ENCODE results near the gene ESYT1. TPM values are rescaled to one million over a fixed set of nuclear protein-coding genes. Genes with fewer than 3 reads are reported as not detected.

ESYT1 gene
- total and polyA plus RNA-seq, 2 donors (not counting 3 experiments of a cell fraction or from before 2014, with no cell fraction given) = 161 to 234 TPM

- TF ChIP-seq POLR2A (IDR thresholded peaks at IDR 0.05; ENCODE audit: low read depth, low read length) = no peak
- TF ChIP-seq, protein P1, sequence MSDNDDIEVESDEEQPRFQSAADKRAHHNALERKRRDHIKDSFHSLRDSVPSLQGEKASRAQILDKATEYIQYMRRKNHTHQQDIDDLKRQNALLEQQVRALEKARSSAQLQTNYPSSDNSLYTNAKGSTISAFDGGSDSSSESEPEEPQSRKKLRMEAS (IDR thresholded peaks at IDR 0.05; ENCODE audit: insufficient read depth, insufficient read length) = no peak
- no peak for TF ChIP-seq JUN (IDR thresholded peaks at IDR 0.05; ENCODE audit: borderline replicate concordance, insufficient read depth, insufficient read length, low read depth)
- TF ChIP-seq FOS (IDR thresholded peaks at IDR 0.05; ENCODE audit: borderline replicate concordance, insufficient read depth, low read length) = no peak
- TF ChIP-seq MYC (IDR thresholded peaks at IDR 0.05; ENCODE audit: low read depth, low read length) = no peak
- no peak for TF ChIP-seq POLR2AphosphoS5 (IDR thresholded peaks at IDR 0.05; ENCODE audit: insufficient read depth, low read depth, low read length)
- TF ChIP-seq CTCF (IDR thresholded peaks at IDR 0.05; ENCODE audit: extremely low read depth in 1 of 2, insufficient read depth in 1 of 2, low read depth in 1 of 2, low read length in 2 of 2) = no peak
- no peak for TF ChIP-seq GATA2 (IDR thresholded peaks at IDR 0.05; ENCODE audit: insufficient read depth, insufficient read length, low read depth, low read length)
- no peak for TF ChIP-seq EZH2 (IDR thresholded peaks at IDR 0.05; ENCODE audit: borderline replicate concordance, low read depth, low read length, severe bottlenecking)
- H3K9ac ChIP-seq (replicated peaks; ENCODE audit: extremely low read depth, insufficient read depth, low read length) = no peak overlapping the region
- H3K9me1 ChIP-seq (replicated peaks; ENCODE audit: control insufficient read depth, extremely low read depth, insufficient read depth, low read length) = no peaks in the 10 kb centered on the region
- H3K4me3 ChIP-seq (replicated peaks in 1 of 3; ENCODE audit: insufficient read depth in 1 of 3, low read depth in 1 of 3, low read length in 3 of 3) = no peak overlapping the region
- no TSS peak for BruUV-seq (replicated peaks)
- no peak overlapping the region for H3K4me2 ChIP-seq (ENCODE audit: insufficient read depth, low read length)
- ChIA-PET POLR2A (interaction anchor here (1.3 kb wide), 1 partner anchor 24 kb away, joined by 3 read pairs; the partner anchor contains the start of gene PA2G4), CTCF (interaction anchor here (0.8 to 5.0 kb wide), 3 partner anchors 23 to 288 kb away, joined by 3 to 59 read pairs (median 3); partner anchors contain the start of gene PA2G4)
- no peak overlapping the region for H3K27ac ChIP-seq (ENCODE audit: insufficient read depth, low read depth, low read length)
- H3K27me3 ChIP-seq (ENCODE audit: control insufficient read depth in 2 of 2, insufficient read depth in 2 of 2, low read length in 2 of 2) = peaks cover 2 to 4% of the 10 kb centered on the region in 2 experiments
- dilution Hi-C loops (cut with MboI; ENCODE audit: extremely low pct_ligation_motif_present, low sequenced_read_pairs) = no loop called here
- H3K36me3 ChIP-seq (ENCODE audit: control insufficient read depth in 2 of 2, extremely low read depth in 1 of 2, insufficient read depth in 2 of 2, low read length in 2 of 2) = no peaks in the 10 kb centered on the region
- DNase-seq (ENCODE audit: low read depth, low spot score) (no peak), FAIRE-seq (no peak)
- no peaks in the 10 kb centered on the region for H4K20me1 ChIP-seq (replicated peaks; ENCODE audit: control insufficient read depth, extremely low read depth, insufficient read depth, low read length)
- H3K79me2 ChIP-seq (ENCODE audit: control insufficient read depth, insufficient read depth, low read length) = no peaks in the 10 kb centered on the region
- peaks cover 8% of the 10 kb centered on the region for H3K4me1 ChIP-seq (ENCODE audit: control insufficient read depth, extremely low read depth, insufficient read depth, low read length)
- H2AFZ ChIP-seq (ENCODE audit: low read depth, low read length) = no peak overlapping the region
- intact Hi-C loops (cut with micrococcal nuclease) = no loop called here
- no peaks in the 10 kb centered on the region for H3K9me3 ChIP-seq (replicated peaks; ENCODE audit: control insufficient read depth, insufficient read depth, low read length)
Observed at GRCh38 chr12:56080556-56081138, 47.4 kb upstream of the ESYT1 start.
